ENCODE measurements around the gene EPC2.

EPC2 gene

GRCh38 chr2:148627224-148627623 is 17.3 kb upstream of the EPC2 start:
- TF ChIP-seq FOXP2 (optimal IDR thresholded peaks at IDR 0.05; ENCODE audit: borderline replicate concordance, extremely low read depth, extremely low read length, insufficient read depth) (no peak), REST (IDR thresholded peaks at IDR 0.05; ENCODE audit: insufficient read depth in 1 of 2, low read depth in 2 of 2, low read length in 2 of 2) (no peak), POLR2AphosphoS5 (IDR thresholded peaks at IDR 0.05; ENCODE audit: low read depth, low read length) (no peak), TAF1 (IDR thresholded peaks at IDR 0.05; ENCODE audit: borderline replicate concordance, insufficient read depth, low read length) (no peak), SIN3A (IDR thresholded peaks at IDR 0.05; ENCODE audit: borderline replicate concordance, insufficient read depth, low read length) (no peak)

GRCh38 chr2:148634749-148635148 is 9.8 kb upstream of the EPC2 start:
- TF ChIP-seq REST (IDR thresholded peaks at IDR 0.05; ENCODE audit: insufficient read depth in 1 of 2, low read depth in 2 of 2, low read length in 2 of 2) (no peak), SIN3A (IDR thresholded peaks at IDR 0.05; ENCODE audit: borderline replicate concordance, insufficient read depth, low read length) (no peak)

GRCh38 chr2:148638543-148638942 is 6.0 kb upstream of the EPC2 start:
- TF ChIP-seq SIN3A (IDR thresholded peaks at IDR 0.05; ENCODE audit: borderline replicate concordance, insufficient read depth, low read length), result no peak
- no peak for TF ChIP-seq FOXP2 (optimal IDR thresholded peaks at IDR 0.05; ENCODE audit: borderline replicate concordance, extremely low read depth, extremely low read length, insufficient read depth)
- no peak for TF ChIP-seq POLR2AphosphoS5 (IDR thresholded peaks at IDR 0.05; ENCODE audit: low read depth, low read length)
- TF ChIP-seq TAF1 (IDR thresholded peaks at IDR 0.05; ENCODE audit: borderline replicate concordance, insufficient read depth, low read length), result no peak
- TF ChIP-seq REST (IDR thresholded peaks at IDR 0.05; ENCODE audit: insufficient read depth in 1 of 2, low read depth in 2 of 2, low read length in 2 of 2), result no peak

- TF ChIP-seq FOXP2 (optimal IDR thresholded peaks at IDR 0.05; ENCODE audit: borderline replicate concordance, extremely low read depth, extremely low read length, insufficient read depth) (no peak), SIN3A (IDR thresholded peaks at IDR 0.05; ENCODE audit: borderline replicate concordance, insufficient read depth, low read length) (no peak), REST (IDR thresholded peaks at IDR 0.05; ENCODE audit: insufficient read depth in 1 of 2, low read depth in 2 of 2, low read length in 2 of 2) (no peak), TAF1 (IDR thresholded peaks at IDR 0.05; ENCODE audit: borderline replicate concordance, insufficient read depth, low read length) (no peak), POLR2AphosphoS5 (IDR thresholded peaks at IDR 0.05; ENCODE audit: low read depth, low read length) (no peak)
Measured at GRCh38 chr2:148640767-148641166, 3.8 kb upstream of the EPC2 start.

GRCh38 chr2:148642112-148642744 is 2.3 kb upstream of the EPC2 start:
- TF ChIP-seq SIN3A (IDR thresholded peaks at IDR 0.05; ENCODE audit: borderline replicate concordance, insufficient read depth, low read length) (no peak), TAF1 (IDR thresholded peaks at IDR 0.05; ENCODE audit: borderline replicate concordance, insufficient read depth, low read length) (no peak), FOXP2 (optimal IDR thresholded peaks at IDR 0.05; ENCODE audit: borderline replicate concordance, extremely low read depth, extremely low read length, insufficient read depth) (no peak), POLR2AphosphoS5 (IDR thresholded peaks at IDR 0.05; ENCODE audit: low read depth, low read length) (no peak), REST (IDR thresholded peaks at IDR 0.05; ENCODE audit: insufficient read depth in 1 of 2, low read depth in 2 of 2, low read length in 2 of 2) (no peak)

Measured in PFSK-1 (cell line).